Activated T-helper 1 cell treated with anti-CD3 and anti-CD28 coated beads, Interleukin-2, amount 50 U/mL, for 16 hours (primary cell): ENCODE data around the gene GPR149.
"Not testable (repeated sequence)": the region's sequence is repeated elsewhere in the genome, so short reads cannot be mapped to it uniquely, and the experiment has no call there.

Experiments
- DNase-seq, 2 donors: peaks; one replicate each; pipeline ENCODE4 v3.0.0-alpha.2; 2020; ENCODE audit warnings: low read depth in 1 of 2, low spot score in 1 of 2

The GPR149 gene, protein sequence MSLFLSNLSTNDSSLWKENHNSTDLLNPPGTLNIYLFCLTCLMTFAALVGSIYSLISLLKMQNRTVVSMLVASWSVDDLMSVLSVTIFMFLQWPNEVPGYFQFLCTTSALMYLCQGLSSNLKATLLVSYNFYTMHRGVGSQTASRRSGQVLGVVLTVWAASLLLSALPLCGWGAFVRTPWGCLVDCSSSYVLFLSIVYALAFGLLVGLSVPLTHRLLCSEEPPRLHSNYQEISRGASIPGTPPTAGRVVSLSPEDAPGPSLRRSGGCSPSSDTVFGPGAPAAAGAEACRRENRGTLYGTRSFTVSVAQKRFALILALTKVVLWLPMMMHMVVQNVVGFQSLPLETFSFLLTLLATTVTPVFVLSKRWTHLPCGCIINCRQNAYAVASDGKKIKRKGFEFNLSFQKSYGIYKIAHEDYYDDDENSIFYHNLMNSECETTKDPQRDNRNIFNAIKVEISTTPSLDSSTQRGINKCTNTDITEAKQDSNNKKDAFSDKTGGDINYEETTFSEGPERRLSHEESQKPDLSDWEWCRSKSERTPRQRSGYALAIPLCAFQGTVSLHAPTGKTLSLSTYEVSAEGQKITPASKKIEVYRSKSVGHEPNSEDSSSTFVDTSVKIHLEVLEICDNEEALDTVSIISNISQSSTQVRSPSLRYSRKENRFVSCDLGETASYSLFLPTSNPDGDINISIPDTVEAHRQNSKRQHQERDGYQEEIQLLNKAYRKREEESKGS

DNA sequence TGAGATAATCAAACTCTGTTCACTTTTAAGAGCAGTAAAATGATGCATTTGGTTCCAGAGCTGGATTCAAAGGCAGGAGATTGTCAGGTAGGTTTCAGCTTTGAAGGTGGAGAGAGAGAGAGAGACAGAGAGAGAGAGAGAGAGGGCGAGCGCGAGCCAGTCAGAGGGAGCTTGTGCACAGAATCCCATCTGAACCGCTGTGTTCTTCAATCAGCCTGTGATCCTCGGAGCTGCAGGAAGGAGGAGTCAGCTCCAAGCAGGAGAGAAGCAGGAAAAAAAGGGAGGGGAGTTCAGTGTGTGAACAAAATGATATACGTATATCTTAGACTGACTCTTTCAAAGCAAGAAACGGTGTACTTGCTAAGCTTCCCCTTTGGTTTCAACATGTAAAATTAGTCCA lies at the start of gene GPR149:
Gene GPR149, minus strand, starts transcription at position 177 of the 400 bp plus-strand sequence. CDS start 575 bp downstream, outside the sequence.
- no peak for DNase-seq

DNA sequence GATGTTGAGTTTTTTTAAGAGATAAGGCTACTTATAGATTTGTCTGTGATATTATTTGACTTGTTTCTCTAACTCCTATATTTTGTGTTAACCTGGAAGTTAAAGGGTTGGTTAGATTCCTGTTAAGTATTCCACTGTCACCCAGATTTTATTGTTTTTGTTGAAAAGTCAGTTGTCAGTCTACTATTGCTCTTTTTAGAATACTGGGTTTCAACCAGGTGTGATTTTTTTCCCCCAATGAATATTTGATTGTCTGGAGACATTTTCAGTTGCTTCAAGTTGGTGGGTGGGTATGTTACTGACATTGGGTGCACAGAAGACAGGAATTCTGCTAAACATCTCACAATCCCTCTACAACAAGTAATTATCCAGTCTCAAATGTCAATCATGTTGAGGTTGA lies 43.8 kb upstream of the GPR149 start:
- DNase-seq, result no peak

DNA sequence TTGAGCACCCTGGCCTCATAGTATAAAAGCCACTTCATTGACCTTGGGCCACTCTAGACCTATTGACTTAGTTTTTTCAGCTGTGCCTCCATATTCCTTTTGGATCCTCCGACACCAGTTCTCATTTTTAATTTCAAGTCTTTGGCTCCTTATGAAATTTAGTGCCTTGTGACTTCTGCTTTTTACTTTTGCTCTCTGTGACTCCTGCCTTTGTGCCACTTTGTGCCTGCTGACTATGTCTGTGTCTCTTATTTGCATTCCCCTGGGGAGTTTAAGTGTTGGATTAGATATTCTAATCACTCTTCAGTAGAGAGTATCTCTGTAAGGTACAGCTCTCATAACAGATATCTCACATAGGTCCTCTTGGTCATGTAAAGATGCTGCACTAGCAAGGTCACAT lies 39.6 kb upstream of the GPR149 start:
- DNase-seq, result no peak

DNA sequence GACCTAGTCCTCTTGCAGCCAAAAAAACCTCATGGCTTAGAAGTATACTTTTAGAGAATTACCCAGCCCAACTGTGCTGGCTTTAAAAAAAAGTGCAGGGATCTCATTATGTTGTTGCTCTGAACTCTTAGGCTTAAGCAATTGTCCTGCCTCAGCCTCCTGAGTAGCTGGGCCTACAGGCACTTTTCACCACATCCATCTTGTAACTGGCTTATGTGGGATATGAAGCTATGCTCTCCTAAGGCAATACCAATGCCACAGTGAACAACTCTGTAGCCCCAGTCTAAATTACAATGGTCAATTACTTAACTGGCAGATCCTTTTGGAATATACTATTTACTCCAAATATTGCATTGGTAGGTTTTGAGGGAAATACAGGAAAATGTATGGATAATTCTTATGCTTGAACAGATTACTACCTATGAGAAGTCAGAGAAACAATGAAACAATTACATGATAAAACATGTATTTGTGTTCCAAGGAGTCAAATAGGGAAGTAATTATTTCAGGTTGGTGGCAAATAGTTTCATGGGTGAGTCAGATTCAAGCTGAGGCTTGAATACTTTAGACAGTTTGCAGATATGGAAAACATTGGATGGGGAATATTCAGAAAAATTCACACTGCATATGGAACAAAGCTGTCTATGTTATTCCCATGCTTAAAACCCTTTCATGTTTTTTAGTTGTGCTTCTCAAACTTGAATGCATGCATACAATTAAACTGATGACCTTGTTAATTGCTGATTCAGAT lies 34.6 kb upstream of the GPR149 start:
- no peak for DNase-seq

DNA sequence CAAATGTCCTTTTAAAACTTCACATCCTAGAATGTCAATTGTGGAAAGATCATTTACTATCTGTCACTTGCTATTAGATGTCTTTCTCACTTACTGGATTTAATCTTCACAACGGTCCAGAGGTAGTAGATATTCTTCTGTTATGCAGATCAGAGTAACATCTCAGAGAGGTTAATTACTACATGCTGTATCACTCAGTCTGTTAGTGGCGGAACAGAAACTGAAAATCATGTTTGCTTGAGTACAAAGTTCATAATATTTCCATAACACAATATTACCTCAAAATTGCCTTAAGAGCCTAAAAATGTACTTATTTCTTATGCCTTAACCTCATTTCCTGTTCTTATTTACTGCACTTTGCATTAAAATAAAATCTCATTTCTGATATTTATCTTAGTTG lies 28.6 kb upstream of the GPR149 start:
- no peak for DNase-seq

DNA sequence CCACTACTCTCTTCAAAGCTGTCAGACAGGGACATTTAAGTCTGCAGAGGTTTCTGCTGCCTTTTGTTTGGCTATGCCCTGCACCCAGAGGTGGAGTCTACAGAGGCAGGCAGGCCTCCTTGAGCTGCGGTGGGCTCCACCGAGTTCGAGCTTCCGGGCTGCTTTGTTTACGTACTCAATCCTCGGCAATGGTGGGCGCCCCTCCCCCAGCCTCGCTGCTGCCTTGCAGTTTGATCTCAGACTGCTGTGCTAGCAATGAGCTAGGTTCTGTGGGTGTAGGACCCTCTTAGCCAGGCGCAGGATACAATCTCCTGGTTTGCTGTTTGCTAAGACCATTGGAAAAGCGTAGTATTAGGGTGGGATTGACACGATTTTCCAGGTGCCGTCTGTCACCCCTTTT lies 9.1 kb upstream of the GPR149 start:
- DNase-seq, result not testable (repeated sequence)

DNA sequence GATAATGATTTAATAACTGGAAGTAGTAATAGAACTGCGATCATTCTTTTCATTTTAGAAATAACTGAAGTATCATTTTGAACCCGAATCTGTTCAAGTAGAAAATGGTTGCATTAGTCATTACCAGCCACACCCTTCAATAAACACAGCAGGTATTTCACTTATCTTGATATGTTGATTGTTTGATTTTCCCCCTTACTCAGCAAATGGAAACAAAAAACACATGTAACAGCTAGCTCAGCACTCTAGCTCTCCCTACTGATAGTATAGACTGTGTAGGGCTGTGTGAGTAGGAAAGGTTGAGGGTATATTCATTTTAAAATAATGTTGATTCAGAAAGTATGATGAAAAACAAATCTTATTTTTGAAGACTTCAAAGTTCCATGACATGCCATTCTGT lies 1.1 kb upstream of the GPR149 start:
- no peak for DNase-seq

DNA sequence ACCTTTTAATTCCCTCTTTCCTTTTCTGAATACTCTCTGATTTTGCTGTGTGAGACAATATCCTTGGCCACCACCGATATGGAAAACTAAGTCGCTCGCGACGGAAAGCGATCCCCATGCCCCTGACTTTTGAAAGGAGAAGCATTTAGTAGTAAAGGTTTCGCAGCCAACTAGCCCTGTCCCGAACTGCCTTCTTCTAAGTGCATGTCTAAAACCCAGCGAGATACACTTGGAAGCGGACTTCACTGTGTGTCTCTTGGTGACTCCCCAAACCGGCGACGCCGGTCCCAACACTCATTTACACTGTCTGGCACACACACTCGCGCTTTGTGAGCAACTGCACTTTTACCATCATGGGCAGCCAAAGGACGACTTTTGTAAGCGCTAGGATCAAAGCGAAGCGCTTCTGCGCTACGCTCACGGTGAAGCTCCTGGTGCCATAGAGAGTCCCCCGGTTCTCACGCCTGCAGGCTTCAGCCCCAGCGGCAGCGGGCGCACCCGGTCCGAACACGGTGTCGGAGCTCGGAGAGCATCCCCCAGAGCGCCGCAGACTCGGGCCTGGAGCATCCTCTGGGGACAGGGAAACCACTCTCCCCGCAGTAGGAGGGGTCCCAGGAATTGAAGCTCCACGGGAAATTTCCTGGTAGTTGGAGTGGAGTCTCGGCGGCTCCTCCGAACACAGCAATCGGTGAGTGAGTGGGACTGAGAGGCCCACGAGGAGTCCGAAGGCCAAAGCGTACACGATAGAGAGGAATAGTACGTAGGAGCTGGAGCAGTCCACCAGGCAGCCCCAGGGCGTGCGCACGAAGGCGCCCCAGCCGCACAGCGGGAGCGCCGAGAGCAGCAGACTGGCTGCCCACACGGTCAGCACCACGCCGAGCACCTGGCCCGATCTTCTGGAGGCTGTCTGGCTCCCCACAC lies 1.4 kb downstream of the GPR149 start:
- no peak for DNase-seq

DNA sequence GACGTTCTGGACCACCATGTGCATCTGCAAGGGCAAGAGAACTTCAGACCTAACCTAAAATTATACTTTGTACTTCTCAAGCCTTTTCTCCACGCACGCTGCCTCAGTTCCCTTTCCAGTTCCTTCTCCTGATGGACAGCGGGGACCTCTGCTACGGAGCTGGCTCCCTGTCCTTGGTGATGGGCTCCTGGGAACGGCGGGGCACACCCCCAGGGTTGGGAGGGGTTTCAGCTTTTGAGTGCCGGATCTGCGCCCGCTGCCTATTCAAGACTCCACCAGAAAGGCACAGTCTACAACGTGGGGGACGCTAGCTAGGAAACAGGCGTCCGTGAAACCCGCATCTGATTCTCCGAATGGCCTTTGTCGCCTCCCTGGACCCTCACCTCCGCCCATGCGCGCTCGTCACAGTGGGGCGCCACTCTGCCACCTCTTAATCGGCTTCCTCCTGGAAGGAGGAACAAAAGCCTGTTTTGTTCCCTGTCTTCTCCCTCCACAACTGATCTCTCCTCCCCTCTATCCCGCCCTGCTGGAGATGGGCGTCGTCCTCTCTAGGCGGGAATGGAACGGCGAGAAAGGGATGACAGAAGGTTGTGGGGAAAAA lies 2.2 kb downstream of the GPR149 start:
- DNase-seq, result no peak

DNA sequence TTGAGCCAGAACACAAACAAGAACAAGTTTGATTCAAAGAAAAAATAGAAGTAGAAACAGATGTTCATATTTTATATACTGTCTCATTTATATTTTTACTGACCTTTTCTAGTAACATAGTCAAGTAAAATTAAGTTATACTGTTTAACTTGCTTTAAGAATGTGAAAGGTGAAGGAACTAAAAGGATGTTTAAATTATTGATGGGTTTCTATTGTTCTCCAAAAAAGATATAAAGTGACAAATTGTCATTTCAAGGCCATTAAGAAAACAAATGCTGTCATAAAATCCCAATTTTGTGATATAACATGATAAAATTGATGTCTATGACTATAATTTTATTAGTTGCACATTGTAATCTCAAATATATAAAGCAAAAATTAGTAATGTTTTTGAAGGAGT lies 7.3 kb downstream of the GPR149 start:
- no peak for DNase-seq

DNA sequence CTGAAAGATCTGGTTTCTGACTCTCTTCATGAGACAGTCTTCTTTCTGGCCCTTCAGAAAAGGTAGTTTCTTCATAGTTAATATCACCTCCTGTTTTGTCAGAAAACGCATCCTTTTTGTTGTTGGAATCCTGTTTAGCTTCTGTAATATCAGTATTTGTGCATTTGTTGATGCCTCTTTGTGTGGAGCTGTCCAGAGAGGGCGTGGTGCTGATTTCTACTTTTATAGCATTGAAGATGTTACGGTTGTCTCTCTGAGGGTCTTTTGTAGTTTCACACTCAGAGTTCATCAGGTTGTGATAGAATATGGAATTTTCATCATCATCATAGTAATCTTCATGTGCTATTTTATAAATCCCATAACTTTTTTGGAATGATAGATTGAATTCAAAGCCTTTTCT lies 8.9 kb downstream of the GPR149 start:
- no peak for DNase-seq

DNA sequence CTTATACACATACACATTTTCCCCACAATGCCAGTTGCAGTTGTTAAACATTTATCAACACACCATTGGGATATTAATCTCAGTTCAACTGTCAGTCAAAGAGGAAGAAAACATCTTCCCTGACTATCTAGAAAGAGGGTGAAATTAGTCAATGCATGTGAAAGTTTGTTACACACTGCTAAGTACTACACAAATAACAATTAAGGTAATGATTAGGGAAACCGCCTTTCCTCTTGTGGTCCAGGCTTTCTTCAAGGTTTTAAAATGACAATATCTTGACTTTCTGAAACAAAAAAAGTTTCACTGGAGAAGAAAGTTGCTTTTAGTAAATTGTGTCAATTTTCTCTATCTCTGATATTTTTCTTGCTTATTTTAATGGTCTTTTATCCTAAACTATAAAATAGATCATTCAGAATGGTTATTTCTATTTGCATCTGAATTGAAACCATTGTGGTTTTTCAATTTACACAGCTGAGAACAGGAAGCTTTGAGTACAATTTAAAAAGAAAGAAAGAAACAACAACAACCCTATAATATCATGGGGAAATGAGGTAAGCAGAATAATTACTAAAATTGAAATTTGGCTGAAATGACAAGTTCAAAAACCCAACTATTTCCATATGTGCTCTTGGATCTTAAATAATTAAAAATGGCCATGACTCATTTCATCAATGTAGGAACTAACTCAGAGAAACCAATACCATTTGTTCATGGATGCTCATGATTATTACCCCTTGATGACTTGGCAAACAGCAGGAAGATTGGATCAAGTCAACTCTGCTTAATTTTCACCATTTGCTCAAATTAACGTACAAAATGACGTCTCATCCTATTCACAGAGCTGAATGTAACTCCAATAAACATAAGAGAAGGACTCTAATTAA lies 31.7 kb downstream of the GPR149 start:
- DNase-seq, result no peak

DNA sequence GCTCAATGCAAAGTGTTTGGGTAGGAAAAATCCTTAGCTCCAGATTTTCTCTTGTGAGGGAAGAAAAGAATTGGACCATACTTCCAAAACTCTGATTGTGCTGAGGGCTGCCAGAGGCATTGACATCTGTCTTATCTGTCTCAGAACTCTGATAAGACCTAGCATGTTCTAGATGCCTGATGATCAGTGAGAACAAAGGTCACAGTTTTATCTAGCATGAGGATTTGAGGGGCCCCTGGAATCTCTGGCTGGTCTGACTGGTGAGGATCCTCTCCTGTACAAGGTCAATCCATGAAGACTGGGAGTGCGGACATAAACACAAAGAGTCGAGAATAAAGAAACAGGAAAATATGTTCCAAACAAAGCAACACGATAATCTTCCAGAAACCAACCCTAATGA lies 40.1 kb downstream of the GPR149 start:
- DNase-seq, result no peak

DNA sequence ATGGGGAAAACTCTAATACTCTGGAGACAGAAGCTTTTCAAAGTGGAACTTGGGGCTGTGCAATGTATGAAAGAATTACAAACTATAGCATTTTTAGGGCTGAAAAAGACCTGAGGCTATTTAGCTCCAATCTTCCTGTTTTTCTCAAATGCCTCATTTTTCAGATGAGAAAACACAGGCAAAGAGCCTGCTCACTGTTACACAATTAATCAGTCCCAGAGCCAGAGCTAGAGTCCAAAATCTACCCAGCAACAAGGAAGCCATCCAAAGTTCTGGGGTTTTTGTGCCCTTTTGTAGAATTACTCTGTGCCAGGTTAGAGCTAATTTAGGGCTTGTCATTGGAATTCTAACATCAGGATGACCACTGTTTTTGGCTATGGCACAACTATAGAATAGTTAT lies 45.5 kb downstream of the GPR149 start:
- no peak for DNase-seq

DNA sequence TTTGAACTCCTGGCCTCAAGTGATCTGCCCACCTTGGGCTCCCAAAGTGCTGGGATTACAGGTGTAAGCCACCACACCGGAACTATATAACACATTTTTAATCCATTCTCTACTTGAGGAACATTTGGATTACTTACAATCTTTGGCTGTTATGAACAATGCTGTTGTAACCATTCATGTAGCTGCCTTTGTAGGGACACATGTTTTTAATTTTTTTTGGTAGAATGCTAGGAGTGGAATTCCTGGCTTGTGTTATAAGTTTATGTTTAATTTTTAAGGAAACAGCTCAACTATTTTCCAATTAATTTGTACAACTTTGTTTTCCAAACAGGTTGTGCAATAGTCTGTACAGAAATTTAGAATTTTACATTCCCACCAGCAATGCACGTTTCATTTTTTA lies 51.7 kb downstream of the GPR149 start:
- DNase-seq, result no peak

DNA sequence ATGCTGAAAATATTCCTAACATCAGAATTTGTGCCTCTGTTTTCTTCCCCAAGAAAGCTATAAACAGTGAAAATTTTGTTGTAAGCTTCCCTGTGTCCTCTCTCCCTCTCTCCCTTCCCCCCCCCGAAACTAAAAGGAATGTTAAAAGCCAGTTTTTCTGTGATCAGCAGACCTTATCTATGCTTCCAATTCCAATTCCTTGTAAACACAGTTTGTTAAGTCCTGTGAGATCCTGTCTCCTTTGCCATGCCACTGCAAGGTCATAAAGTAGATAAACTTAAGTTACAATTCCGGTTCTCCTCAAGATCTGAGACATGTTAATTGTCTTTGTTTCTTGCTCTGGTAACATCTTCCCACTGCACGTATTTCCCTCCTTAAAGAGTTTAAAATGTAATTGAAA lies 62.8 kb downstream of the GPR149 start:
- DNase-seq, result no peak

DNA sequence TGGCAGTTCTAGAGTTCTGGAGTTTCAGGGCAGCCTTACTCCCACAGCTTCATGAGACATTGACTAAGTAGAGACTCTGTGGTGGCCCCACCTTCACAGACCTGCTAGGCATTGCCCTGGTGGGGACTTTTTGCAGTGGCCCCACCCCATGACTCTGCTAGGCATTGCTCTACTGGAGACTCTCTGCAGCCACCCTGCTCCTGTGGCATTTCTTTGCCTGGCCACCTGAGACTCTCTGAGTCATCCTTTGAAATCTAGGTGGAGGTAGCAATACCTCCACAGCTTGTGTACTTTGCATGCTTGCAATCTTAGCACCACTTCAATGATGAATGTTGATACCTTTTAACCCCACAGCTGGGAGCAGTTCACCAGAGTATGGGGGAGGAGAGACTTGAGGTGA lies 65.1 kb downstream of the GPR149 start:
- no peak for DNase-seq

DNA sequence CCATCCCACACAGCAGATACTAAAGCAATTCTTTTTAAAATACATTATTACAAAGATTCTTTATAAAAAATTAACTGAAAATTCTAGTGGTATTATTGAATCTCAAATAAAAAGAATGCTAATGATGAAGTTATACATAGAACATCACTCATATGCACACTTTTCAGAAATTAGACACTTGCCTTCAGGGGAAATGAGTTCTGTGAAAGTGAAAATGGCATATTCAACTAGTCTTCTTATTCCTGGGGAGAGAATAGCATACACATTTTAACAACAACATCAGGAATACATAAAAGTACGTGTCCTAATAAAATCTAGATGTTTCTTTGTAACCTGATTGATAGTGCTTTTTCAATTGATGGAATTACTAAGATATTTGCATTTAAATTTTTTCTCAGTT lies 68.9 kb downstream of the GPR149 start:
- DNase-seq, result no peak

DNA sequence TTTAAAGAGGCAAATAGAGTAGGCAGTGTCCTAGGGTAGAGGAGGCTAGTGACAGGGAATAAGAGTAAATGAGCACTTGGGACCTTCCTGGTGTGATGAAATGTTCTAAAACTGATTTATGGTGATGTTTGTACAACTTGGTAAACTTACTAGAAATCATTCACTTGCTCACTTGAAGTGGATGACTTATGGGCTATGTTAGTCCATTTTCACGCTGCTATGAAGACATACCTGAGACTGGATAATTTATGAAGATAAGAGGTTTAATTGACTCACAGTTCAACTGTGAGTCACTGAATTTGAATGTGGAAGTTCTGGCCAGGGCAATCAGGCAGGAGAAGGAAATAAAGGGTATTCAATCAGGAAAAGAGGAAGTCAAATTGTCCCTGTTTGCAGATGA lies 74.0 kb downstream of the GPR149 start:
- no peak for DNase-seq

DNA sequence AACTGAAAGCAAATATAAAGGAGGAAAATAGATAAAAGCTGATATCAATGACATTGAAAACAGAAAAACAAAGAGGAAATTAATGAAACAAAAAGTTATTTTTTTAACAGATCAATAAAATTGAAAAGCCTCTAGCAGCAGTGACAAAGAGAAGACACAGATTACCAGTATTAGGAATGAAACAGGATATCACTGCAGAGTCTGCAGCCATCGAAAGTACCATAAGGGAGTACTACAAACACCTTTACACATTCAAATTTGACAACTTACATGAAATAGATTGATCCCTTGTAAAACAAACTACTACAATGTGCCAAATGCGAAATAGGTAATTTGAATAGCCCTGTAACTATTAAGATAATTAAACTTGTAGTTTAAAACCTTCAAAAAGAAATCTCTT lies 80.8 kb downstream of the GPR149 start:
- no peak for DNase-seq
